IMR-90 (cell line): ENCODE measurements around the gene OTUB2. TPM values are rescaled to one million over a fixed set of nuclear protein-coding genes. Genes with fewer than 3 reads are reported as not detected.

Source experiments
- ATAC-seq: fragments of 200-7000 bp; cut with Tn5 transposase; 2 replicates; pipeline ENCODE4 v1.9.1; 2020; ENCODE audit warnings: low read depth, mild to moderate bottlenecking, moderate library complexity
- BruUV-seq: library from RNA; stranded (reverse); fragments of 400-500 nt; replicated peaks from 2 replicates; lab custom pipeline; 2021; lab: Mats Ljungman, UMichigan
- CTCF ChIA-PET: fragments of 300-600 bp; formaldehyde crosslinking; extraction: SDS; loops from one replicate; lab custom pipeline; 2021; ENCODE audit warnings: antibody characterized with exemption; lab: Yijun Ruan, JAX
- POLR2A ChIA-PET: fragments of 300-600 bp; sonication (Branson Sonifier 250); formaldehyde crosslinking; loops from one replicate; lab custom pipeline; 2022; ENCODE audit warnings: antibody characterized with exemption; ENCODE audit not compliant: unreplicated experiment; lab: Charles Lee
- DNase-seq: peaks from one replicate; pipeline ENCODE4 v3.0.0; 2013
- H2AFZ ChIP-seq: replicated peaks from 2 replicates; pipeline ENCODE3; 2013; ENCODE audit warnings: low read length, mild to moderate bottlenecking; ENCODE audit not compliant: poor library complexity
- H2AK5ac ChIP-seq: 2 replicates; pipeline ENCODE4 v1.6.1; 2013; ENCODE audit warnings: low read depth, low read length, inconsistent platforms
- H2AK9ac ChIP-seq: replicated peaks from 2 replicates; pipeline ENCODE3; 2013; ENCODE audit warnings: mild to moderate bottlenecking, low read depth, low read length, moderate library complexity; ENCODE audit not compliant: poor library complexity
- H2BK120ac ChIP-seq: 2 replicates; pipeline ENCODE4 v1.6.1; 2013; ENCODE audit warnings: low read depth, low read length, inconsistent platforms
- H2BK15ac ChIP-seq: 3 replicates; pipeline ENCODE4 v1.6.1; 2013; ENCODE audit warnings: low read depth, low read length, inconsistent platforms
- H2BK20ac ChIP-seq: 2 replicates; pipeline ENCODE4 v1.6.1; 2013; ENCODE audit warnings: low read depth, mild to moderate bottlenecking, inconsistent platforms, low read length, moderate library complexity
- H2BK5ac ChIP-seq: 2 replicates; pipeline ENCODE4 v1.6.1; 2013; ENCODE audit warnings: mild to moderate bottlenecking, low read depth, low read length, inconsistent platforms; ENCODE audit not compliant: poor library complexity, severe bottlenecking
- H3K14ac ChIP-seq: replicated peaks from 2 replicates; pipeline ENCODE4 v1.6.1; 2013; ENCODE audit warnings: low read depth, low read length, inconsistent platforms
- H3K18ac ChIP-seq: 2 replicates; pipeline ENCODE4 v1.6.1; 2013; ENCODE audit warnings: low read depth, low read length, control low read depth
- H3K23ac ChIP-seq: 2 replicates; pipeline ENCODE4 v1.6.1; 2013; ENCODE audit warnings: low read depth, low read length, inconsistent platforms
- H3K27ac ChIP-seq: 2 replicates; pipeline ENCODE4 v1.5.1; 2013; ENCODE audit warnings: mild to moderate bottlenecking, control low read depth, low read length; ENCODE audit not compliant: insufficient read depth
- H3K27me3 ChIP-seq: 2 replicates; pipeline ENCODE4 v1.6.1; 2013; ENCODE audit warnings: low read length; ENCODE audit not compliant: control insufficient read depth, insufficient read depth
- H3K36me3 ChIP-seq: 2 replicates; pipeline ENCODE4 v1.6.1; 2013; ENCODE audit warnings: low read length, mixed read lengths; ENCODE audit not compliant: control insufficient read depth, insufficient read depth
- H3K4ac ChIP-seq: 2 replicates; pipeline ENCODE4 v1.6.1; 2013; ENCODE audit warnings: low read depth, low read length, inconsistent platforms
- H3K4me1 ChIP-seq: 2 replicates; pipeline ENCODE4 v1.6.1; 2013; ENCODE audit warnings: low read length, mixed read lengths; ENCODE audit not compliant: control insufficient read depth, insufficient read depth
- H3K4me2 ChIP-seq: 2 replicates; pipeline ENCODE4 v1.6.1; 2013; ENCODE audit warnings: low read depth, mild to moderate bottlenecking, control low read depth, low read length, moderate library complexity
- H3K4me3 ChIP-seq: 2 replicates; pipeline ENCODE4 v1.5.1; 2013; ENCODE audit warnings: low read depth, mild to moderate bottlenecking, control low read depth, low read length, moderate library complexity; ENCODE audit not compliant: insufficient read depth
- H3K56ac ChIP-seq: 2 replicates; pipeline ENCODE4 v1.6.1; 2013; ENCODE audit warnings: low read length, inconsistent platforms; ENCODE audit not compliant: insufficient read depth; ENCODE audit errors: extremely low read depth
- H3K79me1 ChIP-seq, 2 experiments: 2 replicates each; pipeline ENCODE4 v1.6.1; 2013; ENCODE audit warnings: low read length in 2 of 2, inconsistent platforms in 1 of 2, low read depth in 1 of 2
- H3K9ac ChIP-seq: 2 replicates; pipeline ENCODE4 v1.6.1; 2013; ENCODE audit warnings: low read depth, low read length, control low read depth
- H3K9me1 ChIP-seq: 2 replicates; pipeline ENCODE4 v1.6.1; 2013; ENCODE audit warnings: low read length, inconsistent platforms; ENCODE audit not compliant: insufficient read depth
- H3K9me3 ChIP-seq: 2 replicates; pipeline ENCODE4 v1.6.1; 2013; ENCODE audit warnings: low read length; ENCODE audit not compliant: control insufficient read depth, insufficient read depth
- H4K20me1 ChIP-seq: 2 replicates; pipeline ENCODE4 v1.6.1; 2013; ENCODE audit warnings: low read length, inconsistent platforms; ENCODE audit not compliant: insufficient read depth
- H4K5ac ChIP-seq: 2 replicates; pipeline ENCODE4 v1.6.1; 2013; ENCODE audit warnings: mild to moderate bottlenecking, low read depth, low read length, control low read depth
- H4K8ac ChIP-seq, 2 experiments: 2 replicates each; pipeline ENCODE4 v1.6.1; 2013; ENCODE audit warnings: low read depth in 2 of 2, low read length in 2 of 2, control low read depth in 1 of 2, inconsistent platforms in 1 of 2
- H4K91ac ChIP-seq: 2 replicates; pipeline ENCODE4 v1.6.1; 2013; ENCODE audit warnings: low read depth, low read length, inconsistent platforms; ENCODE audit not compliant: insufficient read depth
- BHLHE40 ChIP-seq: fragments of 150-350 bp; IDR thresholded peaks from 2 replicates; pipeline ENCODE4 v1.6.1; 2016; ENCODE audit warnings: mild to moderate bottlenecking, low read depth, low read length
- CEBPB ChIP-seq: IDR thresholded peaks from 2 replicates; pipeline ENCODE4 v1.6.1; 2012; ENCODE audit warnings: low read depth, low read length, improper control_type of control experiment
- CHD1 ChIP-seq: IDR thresholded peaks from 2 replicates; pipeline ENCODE4 v1.6.1; 2012; ENCODE audit warnings: low read depth, low read length, improper control_type of control experiment
- FOS ChIP-seq: fragments of 150-350 bp; IDR thresholded peaks from 2 replicates; pipeline ENCODE4 v1.6.1; 2016; ENCODE audit warnings: low read depth, low read length
- MAFK ChIP-seq: IDR thresholded peaks from 2 replicates; pipeline ENCODE4 v1.6.1; 2012; ENCODE audit warnings: low read depth, low read length, improper control_type of control experiment
- MAZ ChIP-seq: IDR thresholded peaks from 2 replicates; pipeline ENCODE4 v1.6.1; 2012; ENCODE audit warnings: low read depth, mild to moderate bottlenecking, low read length, improper control_type of control experiment, moderate library complexity, borderline replicate concordance
- MXI1 ChIP-seq: IDR thresholded peaks from 2 replicates; pipeline ENCODE4 v1.6.1; 2012; ENCODE audit warnings: low read depth, mild to moderate bottlenecking, low read length, moderate library complexity, borderline replicate concordance
- NFE2L2 ChIP-seq: fragments of 150-350 bp; IDR thresholded peaks from 2 replicates; pipeline ENCODE4 v1.6.1; 2016; ENCODE audit warnings: low read depth, mild to moderate bottlenecking, low read length
- POLR2A ChIP-seq: IDR thresholded peaks from 2 replicates; pipeline ENCODE4 v1.6.1; 2012; ENCODE audit warnings: mild to moderate bottlenecking, low read depth, low read length
- RAD21 ChIP-seq: IDR thresholded peaks from 2 replicates; pipeline ENCODE4 v1.6.1; 2012; ENCODE audit warnings: low read length, improper control_type of control experiment
- RCOR1 ChIP-seq: IDR thresholded peaks from 2 replicates; pipeline ENCODE4 v1.6.1; 2012; ENCODE audit warnings: mild to moderate bottlenecking, low read length, improper control_type of control experiment; ENCODE audit not compliant: insufficient replicate concordance
- RFX5 ChIP-seq: IDR thresholded peaks from 2 replicates; pipeline ENCODE4 v1.8.0; 2012; ENCODE audit warnings: low read depth, mild to moderate bottlenecking, low read length, moderate library complexity
- SMC3 ChIP-seq: fragments of 150-350 bp; IDR thresholded peaks from 2 replicates; pipeline ENCODE4 v1.6.1; 2016; ENCODE audit warnings: low read depth, mild to moderate bottlenecking, antibody characterized with exemption, low read length, moderate library complexity
- WGBS, 2 experiments: methylation state at CpG; one replicate each; pipeline versions ENCODE4 v1.1.5 to v1.1.7; 2013; ENCODE audit warnings: missing lambda C conversion rate in 2 of 2; ENCODE audit not compliant: insufficient read length in 1 of 2; ENCODE audit errors: extremely low coverage in 2 of 2; 5-methylcytosine and 5-hydroxymethylcytosine counted together
- dilution Hi-C: fragments of 300-500 bp; cut with HindIII; formaldehyde crosslinking; loops from one replicate; pipeline ENCODE4 v1.14.3; 2018; ENCODE audit warnings: low sequenced_read_pairs; ENCODE audit not compliant: unreplicated experiment
- in situ Hi-C: fragments of 300-500 bp; cut with MboI; formaldehyde crosslinking; loops from 3 replicates; pipeline ENCODE4 v1.14.3; 2019; ENCODE audit warnings: low sequenced_read_pairs, inconsistent platforms, mixed read lengths
- intact Hi-C: fragments of 100-400 bp; cut with micrococcal nuclease; formaldehyde crosslinking; loops from 2 replicates; pipeline ENCODE4 v1.10.0; 2022
- polyA plus RNA-seq, 3 experiments: library from polyadenylated mRNA; depleted of rRNA; stranded (reverse); fragments of >200 nt; gene quantifications; 2 replicates each; pipeline ENCODE4 v1.2.3, GENCODE V29; 2012; ENCODE audit warnings: low replicate concordance in 1 of 3
- total RNA-seq: library from RNA; depleted of rRNA; stranded (reverse); fragments of >200 nt; gene quantifications from 2 replicates; pipeline ENCODE4 v1.2.3, GENCODE V29; 2012
- TF ChIP-seq, protein P1 (sequence below): conservative IDR thresholded peaks from 2 replicates; pipeline ENCODE4 v1.5.1; 2012; ENCODE audit warnings: mild to moderate bottlenecking, low read depth, low read length, improper control_type of control experiment
- TF ChIP-seq, protein P2 (sequence below): fragments of 150-350 bp; IDR thresholded peaks from 2 replicates; pipeline ENCODE4 v1.6.1; 2016; ENCODE audit warnings: low read depth, mild to moderate bottlenecking, low read length, moderate library complexity, borderline replicate concordance
- TF ChIP-seq, protein P3 (sequence below): fragments of 150-350 bp; IDR thresholded peaks from 2 replicates; pipeline ENCODE4 v1.6.1; 2017; ENCODE audit warnings: mild to moderate bottlenecking, antibody characterized with exemption, low read length, low read depth

The OTUB2 gene
- total and polyA plus RNA-seq, 2 of the 4 experiments (the other 2 are of a cell fraction) = 1.1 to 2.5 TPM

DNA sequence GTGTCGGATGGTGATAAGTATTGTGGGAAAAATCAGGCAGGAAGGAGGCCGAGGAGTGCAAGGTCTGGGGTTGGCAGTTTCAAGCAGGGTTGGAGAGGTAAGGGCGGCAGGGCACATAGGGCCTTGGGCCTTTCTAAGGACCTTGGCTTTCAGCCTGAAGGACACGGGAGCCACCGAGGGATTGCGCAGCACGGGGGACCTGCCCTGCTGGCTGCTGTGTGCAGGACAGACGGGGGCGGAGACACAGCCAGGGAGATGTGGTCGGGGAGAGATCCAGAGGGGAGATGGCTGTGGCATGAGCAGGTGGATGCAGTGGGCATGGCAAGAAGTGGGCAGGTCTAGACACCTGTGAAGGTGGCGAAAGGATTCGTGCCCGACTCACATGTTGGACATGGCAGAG is 14.7 kb downstream of the OTUB2 start:
- intact Hi-C loops = no loop called here
- Histone ChIP-seq H3K4me2 (no peak overlapping the region), H4K20me1 (no peaks in the 10 kb centered on the region; the same call in none of the 2 replicates), H3K14ac (no peak overlapping the region), H3K18ac (no peak overlapping the region), H3K36me3 (peaks cover 15% of the 10 kb centered on the region; the same call in 1 of the 2 replicates), H4K91ac (no peak overlapping the region), H2AK5ac (no peak overlapping the region), H2BK15ac (no peak overlapping the region), H3K27ac (no peak overlapping the region), H3K23ac (no peak overlapping the region), H3K9me1 (no peaks in the 10 kb centered on the region), H2AFZ (no peak overlapping the region), H3K9me3 (no peaks in the 10 kb centered on the region), H2BK20ac (no peak overlapping the region), H2AK9ac (no peak overlapping the region), H3K9ac (no peak overlapping the region), H2BK5ac (no peak overlapping the region), H3K27me3 (no peaks in the 10 kb centered on the region), H3K4ac (no peak overlapping the region), H3K4me1 (peaks cover 9% of the 10 kb centered on the region), H2BK120ac (no peak overlapping the region), H3K56ac (no peak overlapping the region), H3K4me3 (no peak overlapping the region), H4K8ac (no peak overlapping the region), H3K79me1 (no peaks in the 10 kb centered on the region; a peak in 1 of 4 replicates), H4K5ac (no peak overlapping the region)
- WGBS, 2 experiments = 92% methylated on average over 8 of the region's 13 CpGs; no CpG with 5 or more reads in 1 of the 2 experiments
- TF ChIP-seq NFE2L2 (no peak), POLR2A (no peak), CEBPB (no peak), RFX5 (no peak), RCOR1 (no peak), CHD1 (no peak), MAZ (no peak), FOS (no peak), SMC3 (no peak), BHLHE40 (no peak), RAD21 (no peak), MXI1 (no peak), MAFK (no peak)
- TF ChIP-seq, protein P1, sequence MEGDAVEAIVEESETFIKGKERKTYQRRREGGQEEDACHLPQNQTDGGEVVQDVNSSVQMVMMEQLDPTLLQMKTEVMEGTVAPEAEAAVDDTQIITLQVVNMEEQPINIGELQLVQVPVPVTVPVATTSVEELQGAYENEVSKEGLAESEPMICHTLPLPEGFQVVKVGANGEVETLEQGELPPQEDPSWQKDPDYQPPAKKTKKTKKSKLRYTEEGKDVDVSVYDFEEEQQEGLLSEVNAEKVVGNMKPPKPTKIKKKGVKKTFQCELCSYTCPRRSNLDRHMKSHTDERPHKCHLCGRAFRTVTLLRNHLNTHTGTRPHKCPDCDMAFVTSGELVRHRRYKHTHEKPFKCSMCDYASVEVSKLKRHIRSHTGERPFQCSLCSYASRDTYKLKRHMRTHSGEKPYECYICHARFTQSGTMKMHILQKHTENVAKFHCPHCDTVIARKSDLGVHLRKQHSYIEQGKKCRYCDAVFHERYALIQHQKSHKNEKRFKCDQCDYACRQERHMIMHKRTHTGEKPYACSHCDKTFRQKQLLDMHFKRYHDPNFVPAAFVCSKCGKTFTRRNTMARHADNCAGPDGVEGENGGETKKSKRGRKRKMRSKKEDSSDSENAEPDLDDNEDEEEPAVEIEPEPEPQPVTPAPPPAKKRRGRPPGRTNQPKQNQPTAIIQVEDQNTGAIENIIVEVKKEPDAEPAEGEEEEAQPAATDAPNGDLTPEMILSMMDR = no peak
- TF ChIP-seq, protein P2, sequence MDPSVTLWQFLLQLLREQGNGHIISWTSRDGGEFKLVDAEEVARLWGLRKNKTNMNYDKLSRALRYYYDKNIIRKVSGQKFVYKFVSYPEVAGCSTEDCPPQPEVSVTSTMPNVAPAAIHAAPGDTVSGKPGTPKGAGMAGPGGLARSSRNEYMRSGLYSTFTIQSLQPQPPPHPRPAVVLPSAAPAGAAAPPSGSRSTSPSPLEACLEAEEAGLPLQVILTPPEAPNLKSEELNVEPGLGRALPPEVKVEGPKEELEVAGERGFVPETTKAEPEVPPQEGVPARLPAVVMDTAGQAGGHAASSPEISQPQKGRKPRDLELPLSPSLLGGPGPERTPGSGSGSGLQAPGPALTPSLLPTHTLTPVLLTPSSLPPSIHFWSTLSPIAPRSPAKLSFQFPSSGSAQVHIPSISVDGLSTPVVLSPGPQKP = no peak
- TF ChIP-seq, protein P3, sequence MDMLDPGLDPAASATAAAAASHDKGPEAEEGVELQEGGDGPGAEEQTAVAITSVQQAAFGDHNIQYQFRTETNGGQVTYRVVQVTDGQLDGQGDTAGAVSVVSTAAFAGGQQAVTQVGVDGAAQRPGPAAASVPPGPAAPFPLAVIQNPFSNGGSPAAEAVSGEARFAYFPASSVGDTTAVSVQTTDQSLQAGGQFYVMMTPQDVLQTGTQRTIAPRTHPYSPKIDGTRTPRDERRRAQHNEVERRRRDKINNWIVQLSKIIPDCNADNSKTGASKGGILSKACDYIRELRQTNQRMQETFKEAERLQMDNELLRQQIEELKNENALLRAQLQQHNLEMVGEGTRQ = no peak
- no peak for ATAC-seq
- BruUV-seq = no TSS peak
- ChIA-PET POLR2A (no interaction called here), CTCF (interaction anchor here (1.1 kb wide), 1 partner anchor 96 kb away, joined by 3 read pairs; no protein-coding TSS in a partner anchor)
- in situ Hi-C loops = no loop called here
- dilution Hi-C loops = no loop called here
- no peak for DNase-seq
